D341Med (cell line): ENCODE measurements around the gene MAVS.

Experiments used
- DNase-seq: peaks from one replicate; pipeline ENCODE4 v3.0.0; 2012; ENCODE audit warnings: low spot score

Gene MAVS

GRCh38 chr20:3911956-3912355, 65.3 kb downstream of the MAVS start:
- DNase-seq, result no peak

GRCh38 chr20:3914446-3914845, 67.8 kb downstream of the MAVS start:
- no peak for DNase-seq

GRCh38 chr20:3915691-3916090, 69.1 kb downstream of the MAVS start:
- DNase-seq, result no peak

DNA sequence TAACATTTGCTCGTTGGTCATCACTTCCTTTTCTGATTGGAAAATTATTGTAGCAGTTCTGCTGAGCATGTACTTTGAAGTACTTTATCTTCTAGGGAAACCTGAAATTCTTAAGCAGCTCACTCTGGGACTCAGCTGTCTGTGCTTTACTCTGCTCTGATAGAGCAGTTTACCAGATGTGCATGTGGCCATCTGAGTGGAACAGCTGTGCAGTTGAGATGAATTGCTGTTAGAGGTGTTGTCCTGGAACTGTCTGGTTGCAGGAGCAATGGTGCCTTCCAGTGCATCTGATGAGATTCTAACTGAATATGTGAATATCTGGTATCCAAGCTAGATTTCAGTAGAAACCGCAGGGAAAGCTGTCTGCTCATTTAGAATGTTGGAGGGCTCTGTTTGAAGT, 69.7 kb downstream of the MAVS start:
- no peak for DNase-seq

DNA sequence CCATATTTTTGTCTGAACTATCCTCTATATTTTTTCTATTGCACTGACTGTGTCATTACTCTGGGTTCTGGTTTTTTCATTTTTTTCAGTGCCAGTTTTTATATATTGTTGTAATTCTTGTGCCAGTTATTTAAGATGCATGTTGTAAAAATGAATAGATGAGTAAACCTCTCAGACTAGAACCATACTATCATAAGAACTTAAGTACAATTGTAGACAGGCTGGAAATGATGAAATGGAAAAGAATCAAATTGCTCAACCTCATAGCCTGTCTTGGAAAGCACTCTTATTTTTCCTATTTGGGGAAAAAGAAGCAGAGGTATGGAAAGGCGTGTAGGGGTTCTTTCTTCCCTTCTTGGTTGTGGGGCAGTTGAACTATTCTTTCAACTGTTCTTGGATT, 72.7 kb downstream of the MAVS start:
- DNase-seq, result no peak

DNA sequence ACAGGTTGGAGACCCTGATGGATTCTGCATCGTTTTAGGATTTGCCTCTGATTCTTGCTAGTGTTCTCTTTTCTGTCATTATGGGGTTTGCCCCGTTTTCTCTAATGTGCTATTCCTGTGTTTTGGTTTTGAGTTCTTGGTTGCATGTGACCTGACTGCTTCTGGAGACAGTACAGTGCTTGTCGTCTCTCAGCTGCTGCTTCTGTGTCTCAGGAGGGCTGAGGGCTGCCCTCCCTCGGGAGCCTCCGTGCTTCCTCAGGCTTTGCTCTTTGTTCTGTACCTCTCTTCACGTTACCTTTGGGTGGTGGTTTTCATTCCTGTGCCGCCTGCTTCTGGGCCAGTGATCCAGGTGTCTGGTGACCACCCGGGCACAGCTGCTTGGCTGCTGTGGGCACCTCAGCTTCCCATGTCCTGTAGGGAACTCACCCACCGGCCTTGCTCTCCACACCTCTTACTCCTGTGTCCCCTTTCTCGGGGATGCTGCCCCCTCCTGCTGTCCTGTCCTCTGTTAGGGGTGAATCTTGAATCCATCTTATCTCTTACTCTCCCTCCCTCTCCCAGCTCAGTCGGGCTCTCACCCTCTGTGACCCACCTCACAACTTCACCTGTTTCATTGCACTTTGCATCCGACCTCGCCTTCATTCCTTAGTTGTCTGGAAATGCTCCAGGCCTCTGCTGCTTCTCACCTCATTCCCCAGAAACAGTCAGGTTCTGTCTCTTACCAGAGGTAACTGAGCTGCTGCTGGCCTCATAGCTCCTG, 75.8 kb downstream of the MAVS start:
- DNase-seq, result no peak

DNA sequence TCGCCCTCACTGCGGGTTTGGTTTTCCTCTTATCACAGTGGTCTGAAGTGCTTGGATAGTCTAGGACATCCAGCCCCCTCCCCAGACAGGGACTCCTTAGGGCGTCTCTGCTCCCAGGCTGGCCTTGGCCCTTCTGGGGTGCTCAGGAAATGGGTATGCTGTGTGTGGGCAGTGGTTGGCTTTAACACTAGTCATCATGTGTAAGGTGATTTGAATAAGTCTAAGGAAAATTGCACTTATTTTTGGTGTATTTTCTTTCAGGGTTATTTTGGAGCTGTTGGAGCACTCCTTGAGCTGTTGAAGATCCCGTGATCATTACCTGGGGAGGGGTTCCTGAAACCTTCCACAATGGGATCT, 76.3 kb downstream of the MAVS start:
- no peak for DNase-seq

- no peak for DNase-seq
These were observed 77.2 kb downstream of the MAVS start for GRCh38 chr20:3923818-3924217.

DNA sequence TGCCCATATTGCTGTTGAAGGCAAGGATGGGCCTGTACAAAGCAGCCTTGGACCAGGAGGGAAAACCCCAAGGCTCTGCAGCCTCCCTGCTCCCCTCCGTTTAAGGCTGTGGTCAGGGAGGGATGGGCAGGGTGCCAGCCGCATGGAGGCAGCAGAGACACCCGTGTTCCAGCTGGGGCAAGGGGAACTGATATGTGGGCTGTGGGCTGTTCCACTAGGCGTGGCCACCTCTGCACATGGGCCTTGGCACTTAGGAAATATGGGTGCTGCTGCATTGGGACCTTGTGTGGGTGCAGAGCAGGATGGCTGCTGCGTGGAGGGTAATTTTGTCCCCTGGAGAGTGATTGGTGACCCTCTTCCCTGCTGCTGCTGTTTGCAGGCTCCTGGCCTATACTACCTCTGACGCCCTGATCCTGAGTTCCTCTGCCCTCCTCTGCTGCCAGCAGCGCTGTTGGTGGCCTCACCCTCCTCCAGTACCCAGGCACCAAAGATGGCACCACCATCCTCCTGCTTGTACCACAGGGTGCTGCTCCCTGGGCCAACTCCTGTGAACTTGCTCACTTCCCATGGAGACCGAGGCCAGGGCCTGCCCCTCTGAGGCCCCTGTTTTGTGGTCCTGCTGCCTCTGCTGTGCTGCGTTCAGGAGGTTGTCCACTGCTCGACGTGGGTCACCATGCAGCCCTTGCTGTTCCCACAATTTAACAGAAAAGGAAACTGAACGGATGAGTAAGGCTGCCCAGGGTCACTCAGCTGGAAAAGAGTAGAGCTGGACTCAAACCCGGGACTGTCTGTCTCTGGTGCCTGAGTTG, 77.9 kb downstream of the MAVS start:
- DNase-seq, result no peak

DNA sequence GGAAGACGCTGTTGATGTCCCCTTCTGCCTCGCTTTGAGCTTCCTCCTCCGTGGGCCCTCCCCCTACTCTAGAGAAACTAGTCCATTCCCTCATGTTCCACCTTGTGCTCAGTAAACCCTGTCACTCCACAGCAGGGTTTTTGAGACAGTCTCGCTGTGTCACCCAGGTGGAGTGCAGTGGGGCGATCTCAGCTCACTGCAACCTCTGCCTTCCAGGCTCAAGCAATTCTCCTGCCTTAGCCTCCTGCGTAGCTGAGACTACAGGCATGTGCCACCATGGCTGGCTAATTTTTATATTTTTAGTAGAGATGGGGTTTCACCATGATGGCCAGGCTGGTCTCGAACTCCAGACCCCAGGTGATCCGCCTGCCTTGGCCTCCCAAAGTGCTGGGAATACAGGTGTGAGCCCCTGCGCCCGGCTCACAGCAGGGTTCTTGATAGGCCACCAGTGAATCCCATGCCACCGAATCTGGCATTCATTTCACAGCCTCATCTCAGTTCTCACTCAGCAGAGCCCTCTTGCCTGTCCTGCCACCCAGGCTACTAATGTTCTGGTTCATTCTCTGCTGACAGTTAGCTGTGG, 78.6 kb downstream of the MAVS start:
- no peak for DNase-seq
